SK-MEL-5 (cell line): ENCODE measurements around the gene EPN2. TPM values are rescaled to one million over a fixed set of nuclear protein-coding genes. Genes with fewer than 3 reads are reported as not detected.
"Not testable (repeated sequence)": the region's sequence is repeated elsewhere in the genome, so short reads cannot be mapped to it uniquely, and the experiment has no call there.

Experiments
- DNase-seq: peaks from one replicate; pipeline ENCODE4 v3.0.0-alpha.2; 2016; ENCODE audit warnings: low read depth, low spot score
- in situ Hi-C: cut with HindIII; loops from 2 replicates; pipeline ENCODE4 v1.10.0; 2016; ENCODE audit warnings: low sequenced_read_pairs, high pct_unique_total_duplicates, low pct_unique_long_range_greater_than_20kb
- total RNA-seq: library from RNA; depleted of rRNA; stranded (reverse); fragments of >200 nt; shearing (Covaris generic); gene quantifications from 2 replicates; pipeline ENCODE4 v1.2.3, GENCODE V29; 2014

The EPN2 gene
- total RNA-seq, 1 experiment from 2014 or later = 14.0 TPM

DNA sequence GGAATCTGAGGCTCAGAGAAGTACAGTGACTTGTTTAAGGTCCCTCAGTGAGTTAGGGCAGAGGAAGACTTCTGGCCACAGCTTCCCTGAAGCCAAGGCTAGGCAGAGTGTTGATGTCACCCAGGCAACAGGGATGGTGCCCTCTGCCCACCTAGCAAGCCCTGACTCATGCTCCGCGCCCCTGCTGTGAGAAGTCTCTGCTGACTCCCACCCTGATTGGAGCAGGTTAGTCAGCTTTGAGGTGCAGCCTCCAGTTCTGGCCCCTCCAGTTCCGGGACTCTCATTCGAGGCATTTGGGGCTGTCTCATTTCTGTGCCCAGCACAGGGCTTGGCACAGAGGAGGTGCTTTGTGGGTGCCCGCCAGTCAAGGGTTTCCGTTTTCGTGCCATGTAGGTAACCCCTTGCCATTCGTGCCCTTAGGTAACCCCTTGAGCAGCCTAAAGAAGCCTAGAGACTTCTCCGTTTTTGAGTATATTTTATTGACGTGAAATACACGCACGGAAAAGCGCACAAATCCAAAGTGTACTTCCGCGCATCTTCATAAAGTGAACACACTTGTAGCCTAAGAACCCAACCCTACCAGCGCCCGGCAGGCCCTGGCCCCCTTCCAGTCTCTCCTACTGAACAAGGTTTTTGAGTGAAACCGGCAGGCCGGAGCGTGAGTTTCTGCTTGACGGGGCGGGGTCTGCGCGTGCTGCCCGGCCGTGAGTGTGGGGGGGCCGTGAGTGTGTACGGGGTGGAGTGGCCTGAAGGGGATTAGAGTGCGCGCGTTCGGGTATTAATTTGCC lies 621 bp upstream of the EPN2 start:
- in situ Hi-C loops, DNase-seq: not testable (repeated sequence)

DNA sequence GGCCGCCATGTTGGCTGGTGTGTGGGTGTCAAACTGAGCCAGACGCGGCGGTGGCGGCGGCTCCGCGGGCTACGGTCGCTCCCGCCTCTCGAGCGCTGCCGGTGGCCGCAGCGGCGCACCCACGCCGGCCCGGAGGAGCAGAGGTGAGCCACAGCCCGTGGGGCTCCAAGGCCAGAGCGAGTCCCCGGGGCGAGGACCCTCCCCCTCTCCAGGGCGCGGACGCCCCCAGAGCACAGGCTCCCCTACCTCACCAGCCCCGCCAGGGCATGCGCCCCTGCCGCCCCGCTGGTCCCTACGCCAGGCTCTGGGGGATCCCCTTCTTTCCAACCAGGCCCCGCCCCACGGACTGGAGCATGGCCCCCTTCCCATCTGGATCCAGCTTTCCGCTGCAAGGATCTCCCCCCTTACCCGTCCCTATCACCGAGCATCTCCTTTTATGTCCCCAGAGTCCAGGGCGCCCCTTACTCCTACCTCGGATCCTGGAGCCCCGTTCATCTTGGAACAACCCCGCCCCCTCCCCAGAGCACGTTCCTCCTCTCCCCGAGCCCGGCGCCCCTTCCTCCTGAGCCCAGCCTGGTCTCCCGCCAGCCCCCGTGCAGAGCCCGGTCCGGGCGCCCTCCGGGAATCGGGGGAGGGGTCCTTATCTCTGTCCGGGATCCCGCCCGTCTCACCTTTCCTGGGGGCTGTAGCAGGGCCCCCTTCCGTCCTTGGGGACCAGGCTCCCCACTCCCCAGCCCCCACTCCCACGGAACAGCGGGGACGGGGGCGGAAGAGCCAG lies 412 bp downstream of the EPN2 start:
- in situ Hi-C loops = no loop called here
- no peak for DNase-seq

DNA sequence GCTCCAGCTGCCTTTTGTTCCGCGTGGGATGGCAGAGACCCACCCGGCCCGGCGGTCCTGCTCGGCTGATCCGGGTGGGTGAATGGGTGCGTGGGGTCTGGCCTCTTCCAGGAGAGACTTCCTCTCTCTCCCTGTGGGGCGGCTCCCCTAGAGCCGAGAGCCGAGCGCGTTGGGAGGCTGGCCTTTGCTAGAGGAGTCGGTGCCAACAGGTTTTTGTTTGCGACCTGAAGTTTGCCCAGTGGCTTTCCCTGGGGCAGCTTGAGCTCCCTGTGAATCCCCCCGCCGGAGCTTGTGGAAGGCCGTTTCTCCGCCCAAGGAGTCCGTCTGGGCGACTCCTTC lies 970 bp downstream of the EPN2 start:
- no peak for DNase-seq

DNA sequence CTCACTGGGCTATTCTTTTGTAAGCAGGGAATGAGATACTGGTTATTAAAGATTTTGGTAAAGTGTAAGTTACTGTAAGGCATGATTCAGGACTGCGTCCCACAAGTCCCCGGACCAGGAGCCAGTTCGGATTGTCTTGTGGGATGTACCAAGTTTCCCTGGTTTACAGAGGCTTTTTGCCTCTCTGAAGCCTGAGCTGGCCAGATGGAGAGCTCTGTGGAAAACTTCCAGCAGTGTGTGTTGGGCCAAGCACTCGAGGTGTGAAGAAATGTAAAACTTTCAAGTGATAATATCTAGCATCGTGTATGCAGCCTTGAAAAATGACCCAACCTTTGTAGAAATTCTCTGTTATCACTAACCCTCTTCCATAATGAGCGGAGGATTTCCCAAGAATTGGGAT lies 2.4 kb downstream of the EPN2 start:
- in situ Hi-C loops = no loop called here
- DNase-seq = no peak

More for the DNA sequence above, 970 bp downstream of the EPN2 start:
- in situ Hi-C loops = no loop called here

DNA sequence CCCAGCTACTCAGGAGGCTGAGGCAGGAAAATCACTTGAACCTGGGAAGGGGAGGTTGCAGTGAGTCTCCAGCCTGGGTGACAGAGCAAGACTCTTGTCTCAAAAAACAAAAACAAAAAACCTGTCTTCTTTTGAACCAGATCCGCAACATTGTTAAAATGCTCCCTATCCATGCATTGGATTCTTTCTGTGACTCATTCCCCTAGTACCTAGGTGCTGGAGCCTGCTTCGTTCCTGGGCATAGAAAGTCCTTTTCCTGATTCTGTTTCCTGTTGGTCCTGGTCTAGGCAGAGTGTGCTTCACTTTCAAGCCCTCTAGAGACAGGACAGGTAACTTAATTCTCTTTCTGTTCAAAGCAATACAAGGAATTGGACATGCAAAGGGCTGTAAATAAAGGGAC lies 5.2 kb downstream of the EPN2 start:
- in situ Hi-C loops = no loop called here
- no peak for DNase-seq

DNA sequence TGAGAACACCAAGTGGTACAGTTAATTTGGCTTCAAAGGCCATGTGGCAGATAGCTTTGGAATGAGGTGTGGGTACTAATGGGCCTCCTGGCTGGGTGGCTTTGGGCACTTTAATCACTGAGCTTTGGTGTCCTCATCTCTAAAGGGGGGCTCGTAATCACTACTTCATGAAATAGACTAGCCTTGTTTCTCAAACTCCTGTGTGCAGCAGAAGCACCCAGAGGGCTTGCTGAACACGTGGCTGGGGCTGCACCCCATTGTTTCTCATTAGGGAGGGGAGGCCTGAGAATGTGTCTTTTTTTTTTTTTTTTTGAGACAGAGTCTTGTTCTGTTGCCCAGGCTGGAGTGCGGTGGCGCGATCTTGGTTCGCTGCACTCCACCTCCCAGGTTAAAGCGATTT lies 5.8 kb downstream of the EPN2 start:
- DNase-seq = no peak
- in situ Hi-C loops = no loop called here

DNA sequence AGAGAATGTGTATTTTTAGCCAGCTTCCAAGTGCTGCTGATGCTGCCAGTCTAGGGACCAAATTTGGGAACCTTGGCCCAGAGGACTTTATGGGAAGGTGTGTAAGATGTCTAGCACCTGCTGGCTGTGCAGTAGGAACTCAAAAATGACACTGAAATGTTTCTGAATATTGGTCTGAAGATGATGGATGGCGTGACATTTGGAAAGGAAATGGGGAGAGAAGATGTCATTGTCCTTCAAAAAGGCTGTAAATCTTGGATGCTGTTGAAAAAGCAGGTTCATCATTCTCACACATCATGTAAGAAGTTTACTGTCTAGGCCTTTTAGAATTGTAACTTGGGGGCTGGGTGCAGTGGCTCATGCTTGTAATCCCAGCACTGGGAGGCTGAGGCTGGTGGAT lies 6.7 kb downstream of the EPN2 start:
- DNase-seq = no peak

DNA sequence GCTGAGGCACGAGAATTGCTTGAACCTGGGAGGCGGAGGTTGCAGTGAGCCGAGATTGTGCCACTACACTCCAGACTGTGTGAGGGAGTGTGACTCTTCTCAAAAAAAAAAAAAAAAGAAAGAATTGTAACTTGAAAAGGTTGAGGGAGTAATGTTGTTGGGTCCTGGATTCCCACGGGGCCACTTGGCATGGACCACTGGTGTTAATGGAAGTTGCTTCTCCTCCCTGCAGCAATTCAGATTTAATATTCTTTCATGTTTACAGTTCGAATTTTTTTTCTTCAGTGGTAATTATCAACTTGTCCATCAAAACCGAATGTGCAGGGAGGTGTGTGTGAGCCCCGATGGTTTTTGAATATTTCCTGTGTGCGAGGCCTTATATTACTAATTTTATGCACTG lies 7.2 kb downstream of the EPN2 start:
- in situ Hi-C loops = no loop called here

More for the DNA sequence above, 6.7 kb downstream of the EPN2 start:
- in situ Hi-C loops = no loop called here

DNA sequence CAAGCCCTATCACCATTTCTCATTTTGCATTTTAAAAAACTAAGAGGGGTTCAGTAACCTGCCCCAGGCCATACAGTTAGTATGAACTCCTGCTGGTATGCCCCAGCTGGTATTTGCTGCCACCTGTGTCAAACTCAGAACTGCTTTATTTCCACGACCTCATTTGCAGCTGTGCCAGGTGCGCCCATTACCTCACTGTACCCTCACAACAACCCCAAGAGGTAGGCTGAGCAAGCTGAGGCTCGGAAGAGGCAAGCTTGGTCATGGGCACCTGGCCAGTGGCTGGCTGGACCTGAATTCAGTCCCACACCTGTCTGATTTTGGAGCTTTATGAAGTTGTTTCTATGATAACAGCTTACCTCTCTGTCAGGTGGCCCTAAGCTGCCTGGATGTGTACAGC lies 7.6 kb downstream of the EPN2 start:
- DNase-seq = no peak
- in situ Hi-C loops = no loop called here

More for the DNA sequence above, 7.2 kb downstream of the EPN2 start:
- no peak for DNase-seq

DNA sequence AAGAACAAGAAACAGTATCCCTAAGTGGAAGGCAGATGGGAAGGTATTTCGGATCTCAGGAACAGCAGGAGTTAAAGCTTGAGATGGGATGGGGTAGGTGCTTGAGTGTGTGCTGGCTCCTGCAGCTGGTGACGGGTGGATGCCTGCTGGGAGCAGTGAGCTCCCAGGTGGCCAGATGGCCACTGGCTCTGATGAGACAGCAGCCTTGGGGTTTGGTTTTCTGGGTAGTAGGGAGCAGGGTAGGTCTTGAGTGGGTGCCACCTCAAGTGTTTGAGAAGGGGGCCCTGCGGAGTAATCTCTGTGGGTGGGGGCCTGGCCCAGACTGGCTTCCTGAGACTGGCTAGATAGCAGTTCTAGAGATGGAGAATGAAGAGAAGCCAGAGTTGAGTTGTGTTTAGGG lies 10.3 kb downstream of the EPN2 start:
- DNase-seq = no peak
- in situ Hi-C loops = no loop called here

DNA sequence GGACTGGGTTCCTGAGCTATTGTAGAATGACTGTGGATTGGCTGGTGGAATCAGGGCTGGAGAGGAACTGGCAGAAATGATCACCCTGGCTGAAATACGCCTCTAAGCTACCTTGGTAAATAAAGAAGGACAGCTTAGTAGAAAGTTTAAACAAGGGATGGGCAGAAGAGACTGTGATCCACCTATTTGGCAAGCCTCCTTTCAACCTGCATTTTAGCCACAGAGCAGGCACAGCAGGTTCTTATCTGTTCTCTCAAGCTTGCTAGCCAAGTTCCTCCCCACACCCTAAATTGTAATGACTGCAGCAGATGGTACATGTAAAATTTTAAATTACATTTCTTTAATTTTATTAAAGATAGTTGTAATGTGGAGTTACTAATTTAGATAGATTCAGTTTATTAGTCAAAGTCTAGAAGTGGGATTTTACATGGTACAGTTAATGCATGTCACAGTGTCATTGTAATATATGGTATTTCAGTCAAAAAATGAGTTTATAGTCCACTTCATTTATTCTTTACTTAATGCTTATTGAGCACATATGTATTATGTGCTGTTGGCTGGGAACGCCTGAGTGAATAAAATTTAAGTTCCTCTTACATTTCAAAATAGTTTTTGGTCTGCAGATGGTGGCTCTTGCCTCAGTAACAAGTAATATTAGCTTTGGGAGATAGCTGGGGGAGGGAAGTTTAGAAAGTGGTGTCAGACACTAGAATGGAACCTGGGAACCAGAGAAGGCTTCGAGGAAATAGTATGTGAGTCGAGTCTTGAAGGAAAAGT lies 11.2 kb downstream of the EPN2 start:
- no peak for DNase-seq
- in situ Hi-C loops = no loop called here

DNA sequence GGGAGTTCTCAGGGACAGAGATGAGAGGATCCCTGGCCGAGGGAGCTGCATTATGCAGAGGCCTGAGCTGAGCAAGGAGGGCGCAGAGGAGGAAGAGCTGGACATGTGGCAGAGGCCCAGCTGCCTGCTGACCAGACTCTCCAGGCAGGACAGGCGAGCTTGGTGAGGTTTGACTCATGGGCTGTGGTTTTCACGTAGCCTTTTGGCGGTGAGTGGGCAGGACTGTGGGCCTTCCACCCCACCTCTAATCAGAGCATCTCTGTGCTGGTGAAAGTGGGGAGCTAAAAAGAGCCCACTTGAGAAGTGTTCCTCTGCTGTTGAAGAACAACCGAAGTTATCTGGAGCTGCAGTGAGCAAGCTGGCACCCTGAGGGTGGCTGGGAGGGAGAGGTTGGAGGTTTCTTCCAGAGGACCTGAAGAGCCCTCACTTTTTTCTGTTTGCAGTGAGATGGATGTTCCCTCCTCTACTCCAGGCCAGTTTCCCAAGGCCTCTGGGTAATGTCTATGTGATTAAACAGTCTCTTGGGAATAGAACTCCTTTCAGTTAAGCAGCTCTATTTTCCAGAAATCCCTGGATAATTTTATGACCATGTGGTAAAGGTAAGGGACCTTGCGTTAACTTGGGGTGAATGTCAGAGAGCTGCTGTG lies 11.9 kb downstream of the EPN2 start:
- in situ Hi-C loops = no loop called here
- no peak for DNase-seq

DNA sequence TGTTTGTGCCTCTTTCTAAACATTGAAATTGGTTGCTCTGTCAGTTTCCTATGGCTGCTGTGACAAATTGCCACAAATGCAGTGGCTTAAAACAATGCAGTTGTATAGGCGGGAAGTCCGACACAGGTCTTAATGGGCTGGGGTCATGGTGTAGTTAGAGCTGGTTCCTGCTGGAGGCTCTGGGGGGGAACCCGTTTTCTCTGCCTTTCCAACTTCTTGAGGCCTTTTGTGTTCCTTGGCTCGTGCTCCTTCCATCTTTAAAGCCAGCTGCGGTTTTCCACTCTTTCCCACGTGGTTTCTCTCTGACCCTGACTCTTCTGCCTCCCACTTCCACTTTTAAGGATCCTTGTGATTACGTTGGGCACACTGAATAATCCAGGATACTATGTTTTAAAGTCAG lies 12.5 kb downstream of the EPN2 start:
- in situ Hi-C loops = no loop called here
- DNase-seq = no peak

DNA sequence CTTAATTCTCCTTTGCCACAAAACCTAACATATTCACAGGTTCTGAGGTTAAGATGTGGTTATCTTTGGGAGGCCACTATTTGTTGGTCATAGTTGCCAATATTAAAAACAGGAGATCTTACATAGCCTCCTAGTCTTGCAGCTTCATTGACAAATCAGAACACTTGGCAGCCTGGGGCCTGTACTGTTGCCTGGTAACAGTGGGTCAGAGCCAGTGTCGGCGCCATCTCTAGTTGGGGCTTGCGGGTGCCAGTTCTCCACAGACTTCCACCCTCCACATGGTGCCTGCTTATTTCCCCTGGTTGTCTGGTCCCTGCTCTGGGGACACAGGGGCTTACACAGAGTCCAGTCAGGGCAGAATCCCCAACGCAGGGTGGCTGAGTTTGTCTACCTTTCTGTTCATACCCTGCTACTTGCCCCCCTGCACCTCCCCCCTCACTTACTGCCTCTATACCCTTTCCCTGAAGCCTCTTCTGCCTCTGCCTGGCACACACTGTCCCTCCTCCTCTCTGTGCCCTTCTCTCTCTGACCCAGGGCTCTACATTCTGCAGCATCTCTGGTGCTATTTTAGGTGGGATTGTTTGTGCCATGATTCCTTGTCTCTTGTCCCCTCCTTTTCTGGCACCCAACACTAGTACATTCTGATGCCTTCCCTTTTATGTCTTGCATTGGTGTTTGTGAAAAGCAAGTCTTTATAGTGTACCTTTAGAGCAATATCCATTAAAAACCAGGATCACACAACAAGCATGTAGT lies 13.4 kb downstream of the EPN2 start:
- no peak for DNase-seq
- in situ Hi-C loops = no loop called here

DNA sequence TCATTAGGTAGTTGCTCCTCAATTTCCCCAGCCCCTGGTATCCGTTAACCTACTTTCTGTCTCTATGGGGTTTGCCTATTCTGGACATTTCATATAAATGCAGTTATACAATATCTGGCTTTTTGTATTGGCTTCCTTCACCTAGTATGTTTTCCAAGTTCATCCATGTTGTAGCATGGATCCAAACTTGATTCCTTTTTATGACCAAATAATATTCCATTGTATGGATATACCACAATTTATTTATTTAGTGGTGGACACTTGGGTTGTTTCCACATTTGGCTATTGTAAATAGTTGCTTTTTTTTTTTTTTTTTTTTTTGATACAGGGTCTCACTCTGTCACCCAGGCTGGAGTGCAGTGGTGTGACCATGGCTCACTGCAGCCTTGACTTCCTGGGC lies 15.9 kb downstream of the EPN2 start:
- no peak for DNase-seq
- in situ Hi-C loops = no loop called here

DNA sequence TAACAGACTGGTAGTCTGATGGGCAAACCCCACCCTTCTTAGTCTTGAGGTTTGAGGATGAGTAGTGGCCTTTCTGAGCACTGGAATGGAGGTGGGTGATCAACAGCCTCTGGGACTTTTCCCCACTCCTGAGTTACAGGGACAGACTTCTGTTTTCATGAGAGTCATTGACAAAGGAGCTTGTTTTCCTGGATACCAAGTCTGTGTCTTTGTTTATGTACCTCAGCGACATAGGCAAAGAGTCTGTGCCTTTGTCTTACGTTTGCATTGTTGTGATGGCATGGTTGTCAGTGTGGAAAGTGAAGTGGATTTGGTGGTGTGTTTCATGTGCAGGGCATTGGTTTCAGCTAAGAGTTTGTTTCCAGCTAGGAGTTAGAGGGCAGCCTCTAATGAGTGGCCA lies 17.5 kb downstream of the EPN2 start:
- in situ Hi-C loops = no loop called here
- no peak for DNase-seq

DNA sequence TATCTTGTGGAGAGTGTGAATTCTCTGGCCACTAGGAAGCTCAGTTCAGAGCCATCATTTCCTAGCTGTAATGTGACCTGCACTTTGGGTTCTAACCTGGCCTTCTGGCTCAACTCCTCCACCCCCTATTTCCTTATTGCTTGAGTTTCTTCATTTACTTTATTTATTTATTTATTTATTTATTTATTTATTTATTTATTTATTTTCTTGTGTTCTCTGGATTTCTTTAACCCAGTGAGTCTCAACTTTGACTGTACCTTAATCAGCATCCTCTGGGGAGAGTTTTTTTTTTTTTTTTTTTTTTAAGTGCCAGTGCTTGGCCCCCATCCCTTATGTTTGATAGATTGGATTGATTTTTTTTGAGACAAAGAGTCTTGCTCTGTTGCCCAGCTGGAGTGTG lies 18.1 kb downstream of the EPN2 start:
- DNase-seq = no peak
- in situ Hi-C loops = no loop called here
